Cardiac septum (tissue), 1 donor: ENCODE results near the gene EFHC1. TPM values are rescaled to one million over a fixed set of nuclear protein-coding genes. Genes with fewer than 3 reads are reported as not detected.
A peak's percentile ranks its signal among the peaks of the same experiment; 100 is the strongest.

ENCODE experiments used
- DNase-seq: peaks from one replicate; pipeline ENCODE4 v3.0.0-alpha.2; 2020; ENCODE audit warnings: low spot score
- intact Hi-C: fragments of 100-400 bp; cut with DNase I; formaldehyde crosslinking; loops from one replicate; pipeline ENCODE4 v1.14.0; 2022
- total RNA-seq: library from RNA; stranded (reverse); fragmentation: NEBNext Ultra II Directional; extraction: Animal tissue kit (Norgen Biotek cat#: 25700); gene quantifications from one replicate; pipeline ENCODE4 v1.2.1, GENCODE V29; 2021
- donor health status: DM: no; HTN: no; CAD: no.

The EFHC1 gene
- total RNA-seq, 1 donor from 2014 or later = 6.2 TPM

DNA sequence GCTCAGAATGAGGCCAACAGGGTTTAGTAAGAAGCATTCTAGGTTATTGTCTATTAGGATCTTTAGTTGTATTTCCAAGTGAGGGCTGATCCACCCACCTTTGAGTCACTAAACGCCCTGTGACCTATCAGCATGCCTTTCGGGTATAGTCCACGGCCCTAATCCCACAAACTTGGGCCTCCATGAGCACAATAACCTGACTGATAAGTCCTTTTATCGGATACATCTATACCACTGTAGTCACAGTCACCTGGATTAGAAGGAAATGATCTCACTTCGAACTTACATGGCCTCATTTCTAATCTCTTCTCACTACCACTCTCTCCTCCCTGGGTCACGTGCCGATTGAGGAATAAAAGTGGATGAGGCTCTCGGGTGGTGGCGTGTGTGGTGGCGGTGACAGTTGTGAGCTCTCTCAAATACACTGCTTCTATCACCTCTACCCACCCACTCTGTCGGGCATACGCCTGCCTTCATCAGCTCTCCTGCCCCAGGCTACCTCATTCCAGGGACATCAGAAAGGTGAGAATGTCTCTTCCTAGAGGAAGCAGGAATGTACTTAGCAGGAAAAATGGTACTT is 91.5 kb downstream of the EFHC1 start:
- DNase-seq = no peak
- intact Hi-C loops = loop anchor here (2.0 kb wide), 1 partner anchor 65 kb away; the partner anchor contains the start of gene TRAM2

DNA sequence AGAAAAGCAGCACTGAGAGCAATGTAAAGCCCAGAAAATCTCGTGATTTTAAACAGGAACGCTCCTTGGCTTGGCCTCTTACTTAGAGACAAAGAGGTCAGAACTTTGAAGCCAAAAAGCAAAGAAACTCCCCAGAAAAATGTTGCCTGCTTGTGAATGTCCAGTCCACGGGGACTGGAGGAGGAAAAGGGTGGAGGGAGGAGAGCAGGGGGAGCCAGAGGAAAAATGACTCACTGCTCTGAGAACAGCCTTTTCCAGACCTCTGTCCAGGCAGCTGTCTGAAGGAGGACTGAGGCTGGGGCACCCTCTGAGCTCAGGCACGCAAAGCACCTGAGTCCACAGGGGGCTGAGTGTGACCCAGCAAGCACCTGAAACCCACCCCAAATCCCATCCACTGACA is 92.1 kb downstream of the EFHC1 start:
- intact Hi-C loops = loop anchor here (2.0 kb wide), 1 partner anchor 65 kb away; the partner anchor contains the start of gene TRAM2
- DNase-seq = no peak

DNA sequence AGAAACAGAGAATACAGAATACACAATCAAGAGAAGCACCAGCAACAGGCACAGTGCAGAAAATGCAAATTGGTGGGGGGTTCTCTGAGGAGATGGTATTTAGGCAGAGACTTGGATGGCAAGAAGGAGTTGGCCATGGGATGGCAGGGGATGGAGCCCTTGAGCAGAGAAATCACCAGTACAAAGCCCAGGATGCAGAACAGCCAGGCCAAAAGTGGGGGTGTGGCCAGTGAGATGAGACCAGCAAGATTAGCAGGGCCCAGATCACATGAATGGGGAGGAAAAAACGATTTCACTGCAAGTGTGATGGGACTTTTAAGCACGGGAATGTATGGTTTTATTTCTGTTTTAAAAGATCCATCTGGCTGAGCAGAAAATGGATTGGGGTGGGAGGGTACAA is 93.3 kb downstream of the EFHC1 start:
- intact Hi-C loops = loop anchor here (2.0 kb wide), 1 partner anchor 63 kb away; the partner anchor contains the start of gene TRAM2
- no peak for DNase-seq

- intact Hi-C loops = loop anchor here (2.0 kb wide), 1 partner anchor 63 kb away; the partner anchor contains the start of gene TRAM2
- DNase-seq = no peak
Observed at GRCh38 chr6:52513896-52514295, 93.8 kb downstream of the EFHC1 start.

DNA sequence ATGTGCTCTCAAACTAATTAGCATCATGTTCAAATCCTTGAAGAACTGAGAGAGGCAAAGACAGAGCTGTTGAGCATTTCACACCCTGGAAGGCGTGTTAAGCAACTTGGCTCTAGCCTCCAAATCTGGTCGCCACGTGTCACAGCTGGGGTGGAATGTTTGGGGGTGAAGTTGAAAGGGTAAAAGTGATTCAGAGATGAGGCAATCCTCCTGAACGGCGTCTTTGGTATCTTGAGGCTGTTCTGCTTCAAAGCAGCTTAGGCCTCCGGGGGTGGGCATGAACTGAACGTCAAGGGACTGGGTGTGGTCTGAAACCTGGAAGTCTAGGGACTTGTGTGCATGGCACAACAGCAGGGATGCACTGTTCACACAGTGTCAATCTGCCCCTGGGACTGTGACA is 94.4 kb downstream of the EFHC1 start:
- intact Hi-C loops = no loop called here
- DNase-seq = no peak

DNA sequence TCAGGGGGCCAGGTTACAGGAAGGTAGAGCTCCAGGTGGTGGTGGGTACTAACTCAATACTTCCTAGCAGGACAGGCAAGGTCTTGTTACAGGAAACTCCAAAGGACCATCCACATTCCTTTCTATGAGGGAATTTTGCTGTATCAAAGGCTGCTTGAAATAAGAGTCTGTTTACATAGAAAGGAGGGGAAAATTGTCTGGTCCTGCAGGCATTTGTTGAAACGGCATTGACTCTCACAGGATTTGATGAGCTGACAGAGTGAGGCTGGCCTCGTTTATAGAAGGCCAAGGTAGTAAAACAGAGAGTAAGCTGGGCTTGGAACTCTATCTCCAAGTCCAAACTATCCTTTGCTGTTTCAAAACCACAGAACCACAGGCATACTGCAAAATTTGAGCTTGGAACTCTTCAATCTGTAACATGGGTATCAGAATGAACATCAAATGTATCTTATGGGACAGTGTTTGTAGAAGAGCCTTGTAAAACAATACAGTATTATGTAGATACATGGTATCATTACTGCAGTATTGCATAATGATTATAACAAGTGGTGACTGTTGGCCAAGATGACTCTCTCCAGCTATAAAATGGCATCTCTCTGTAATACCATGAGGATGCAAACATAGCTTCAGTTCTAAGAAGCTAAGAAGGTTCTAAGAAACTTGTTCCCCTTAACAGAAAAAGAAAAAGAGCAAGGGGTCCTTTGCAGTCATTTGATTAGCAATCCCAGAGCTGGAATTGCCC is 95.2 kb downstream of the EFHC1 start:
- no peak for DNase-seq
- intact Hi-C loops = loop anchor here (5.0 kb wide), 1 partner anchor 37 kb away; no protein-coding TSS in a partner anchor

DNA sequence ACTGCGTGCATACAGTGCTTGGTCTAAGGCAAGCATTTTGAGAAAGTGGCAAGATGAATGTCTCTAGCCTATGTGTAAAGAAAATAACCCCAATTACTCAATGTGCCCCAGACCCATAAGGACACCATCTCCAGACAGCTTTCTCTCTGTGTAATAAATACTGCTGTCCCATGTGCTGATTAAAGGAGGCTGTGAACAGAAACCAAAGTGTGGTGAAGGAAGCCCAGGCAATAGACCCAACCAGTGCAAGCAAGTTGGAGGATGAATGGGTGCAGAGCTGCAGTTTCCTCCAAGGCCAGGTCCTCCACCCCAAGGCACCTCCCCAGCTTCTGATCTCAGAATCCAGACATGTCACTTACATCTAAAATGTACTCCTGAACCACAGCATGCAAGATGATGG is 96.1 kb downstream of the EFHC1 start:
- intact Hi-C loops = loop anchor here (5.0 kb wide), 1 partner anchor 36 kb away; no protein-coding TSS in a partner anchor
- DNase-seq = no peak

DNA sequence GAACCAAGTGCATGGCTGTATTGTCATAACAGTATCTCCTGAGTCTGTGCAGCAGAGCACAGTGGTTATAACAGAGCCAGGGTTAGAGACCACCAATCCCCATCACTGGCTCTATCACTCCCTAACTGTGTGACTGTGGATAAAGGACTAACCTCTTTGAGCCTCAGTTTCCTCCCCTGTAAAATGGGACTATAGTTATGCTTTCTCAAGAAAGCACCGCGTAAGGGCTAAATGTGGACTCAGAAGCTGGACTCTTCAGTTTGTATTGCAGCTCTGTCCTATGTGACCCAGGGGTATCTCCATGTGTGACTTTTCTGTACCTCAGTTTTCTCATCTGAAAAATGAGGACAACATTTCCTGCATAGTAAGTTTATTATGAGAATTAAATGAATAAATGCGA is 96.8 kb downstream of the EFHC1 start:
- intact Hi-C loops = loop anchor here (5.0 kb wide), 1 partner anchor 35 kb away; no protein-coding TSS in a partner anchor
- no peak for DNase-seq

DNA sequence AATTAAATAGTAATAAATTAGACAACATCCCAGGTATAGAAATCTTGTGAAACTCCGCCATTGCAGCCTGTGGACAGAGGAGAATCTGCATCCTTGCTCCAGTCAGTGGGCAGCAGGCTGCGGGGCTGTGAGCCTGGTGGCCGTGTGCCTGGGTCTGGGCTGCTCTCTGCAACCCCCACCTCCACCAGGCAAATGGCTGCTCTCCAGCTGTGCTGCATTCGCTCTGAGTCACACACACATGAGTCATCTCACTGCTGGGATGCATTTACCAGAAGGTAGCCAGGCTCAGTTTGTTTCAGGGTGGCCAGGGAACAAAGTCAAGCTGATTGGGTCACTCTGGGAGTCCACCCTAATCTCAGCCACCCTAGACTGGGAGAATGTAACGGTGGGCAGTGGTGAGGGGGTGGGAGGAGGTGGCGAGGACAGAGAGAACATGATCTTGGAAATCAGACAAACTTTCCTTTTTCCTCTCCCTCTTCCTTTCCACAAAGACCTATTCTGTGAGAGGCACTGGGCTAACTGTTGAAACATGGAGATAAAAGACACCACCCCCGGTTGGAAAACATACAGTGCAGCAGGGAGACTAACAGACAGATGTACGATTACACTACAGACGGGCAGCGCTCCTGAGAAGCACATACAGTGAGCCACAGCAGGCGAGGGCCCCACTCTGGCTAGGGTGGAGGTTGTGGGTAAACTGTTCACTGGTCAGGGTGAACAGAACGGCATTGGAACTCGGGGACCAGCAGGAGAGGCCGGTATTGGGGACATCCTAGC is 97.5 kb downstream of the EFHC1 start:
- intact Hi-C loops = loop anchor here (2.0 to 5.0 kb wide), 2 partner anchors 13 to 35 kb away; no protein-coding TSS in a partner anchor
- DNase-seq = peak; percentile 94

GRCh38 chr6:52518279-52518945 is 98.3 kb downstream of the EFHC1 start:
- no peak for DNase-seq
- intact Hi-C loops = loop anchor here (2.0 to 5.0 kb wide), 2 partner anchors 14 to 34 kb away; no protein-coding TSS in a partner anchor

DNA sequence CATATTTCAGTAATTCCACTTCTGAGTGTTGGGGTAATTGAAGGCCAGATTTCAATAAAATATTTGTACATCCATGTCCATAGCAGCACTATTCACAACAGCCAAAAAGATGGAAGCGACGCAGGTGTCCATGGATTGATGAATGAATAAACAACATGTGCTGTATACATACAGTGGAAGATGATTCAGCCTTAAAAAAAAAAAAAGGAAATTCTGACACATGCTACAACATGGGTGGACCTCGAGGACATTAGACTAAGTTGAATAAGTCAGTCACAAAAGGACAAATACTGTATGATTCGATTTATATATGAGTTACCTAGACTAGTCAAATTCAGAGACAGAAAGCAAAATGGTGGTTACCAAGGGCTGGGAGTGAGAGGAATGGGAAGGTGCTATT is 99.5 kb downstream of the EFHC1 start:
- DNase-seq = no peak
- intact Hi-C loops = loop anchor here (2.0 to 5.0 kb wide), 3 partner anchors 15 to 143 kb away; no protein-coding TSS in a partner anchor

- intact Hi-C loops = loop anchor here (5.0 kb wide), 1 partner anchor 140 kb away; no protein-coding TSS in a partner anchor
- DNase-seq = peak; percentile 72
Observed at GRCh38 chr6:52522151-52522626, 102.0 kb downstream of the EFHC1 start.

DNA sequence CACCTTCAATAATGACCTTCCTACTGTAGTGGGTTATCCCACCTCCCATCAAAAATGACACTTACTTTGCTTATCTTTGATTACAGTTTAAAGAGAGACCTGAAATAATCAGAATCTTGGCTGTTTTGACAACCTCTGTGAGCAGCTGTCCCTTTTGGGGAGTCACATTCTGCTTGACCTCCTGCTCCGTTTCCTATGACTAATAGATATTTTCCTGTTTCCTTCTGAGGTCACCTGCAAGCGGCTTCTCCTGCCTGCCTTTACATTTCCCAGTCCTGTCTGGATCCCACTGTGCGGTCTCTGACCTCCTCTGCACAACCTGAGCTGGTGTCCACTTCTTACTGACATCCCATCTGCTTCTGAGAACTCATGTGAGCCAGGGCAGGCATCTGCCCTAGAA is 102.5 kb downstream of the EFHC1 start:
- DNase-seq = no peak
- intact Hi-C loops = loop anchor here (5.0 kb wide), 1 partner anchor 140 kb away; no protein-coding TSS in a partner anchor

DNA sequence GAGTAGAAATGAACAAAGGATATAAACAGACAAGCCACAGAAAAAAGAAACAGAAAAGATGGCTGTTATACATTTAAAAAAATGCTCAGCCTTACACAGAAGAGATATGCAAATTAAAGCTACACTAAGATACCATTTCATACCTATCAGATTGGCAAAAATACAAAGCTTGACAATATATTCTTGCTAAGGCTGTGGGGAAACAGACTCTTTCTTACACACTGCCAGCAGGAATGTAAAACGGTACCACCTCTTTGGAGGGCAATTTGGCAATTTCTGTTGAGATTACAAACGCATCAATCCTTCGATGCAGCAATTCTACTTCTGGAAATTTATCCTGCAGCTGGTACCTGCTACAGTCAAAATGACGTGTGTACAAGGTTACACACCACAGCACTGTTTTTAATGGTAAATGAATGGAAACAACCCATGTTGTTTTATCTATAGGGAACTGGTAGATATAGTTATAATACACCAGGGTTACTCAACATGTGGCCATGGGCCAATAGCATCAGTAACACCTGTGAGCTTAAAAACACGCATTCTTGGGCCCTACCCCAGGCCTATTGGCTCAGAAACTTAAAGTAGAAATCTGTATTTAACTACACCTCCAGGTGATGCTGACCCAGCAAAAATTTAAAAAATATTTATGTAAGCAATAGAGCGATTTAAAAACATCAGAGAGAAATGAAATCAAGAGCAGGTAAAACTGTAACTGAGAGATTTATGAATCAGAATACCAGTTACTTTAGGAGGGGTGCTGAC is 103.4 kb downstream of the EFHC1 start:
- intact Hi-C loops = loop anchor here (5.0 kb wide), 1 partner anchor 139 kb away; no protein-coding TSS in a partner anchor
- DNase-seq = no peak

DNA sequence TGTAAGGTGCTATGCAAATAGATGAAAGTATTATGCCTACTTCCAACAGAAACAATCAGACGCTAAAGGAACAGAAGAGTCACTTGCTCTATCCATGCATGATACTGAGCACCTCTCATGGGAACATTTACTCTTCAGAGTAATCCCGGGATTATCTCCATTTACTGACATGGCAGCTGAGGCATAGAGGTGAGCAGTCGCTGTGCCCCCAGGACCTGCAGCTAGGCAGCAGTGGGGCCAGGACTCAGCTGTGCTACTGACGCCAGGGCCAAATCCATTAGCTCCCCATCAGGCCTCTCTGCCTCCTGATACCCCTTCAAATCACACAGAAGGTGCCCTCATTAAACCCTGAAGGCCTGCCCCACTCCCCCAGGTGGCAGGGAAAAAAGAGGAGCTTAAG is 104.8 kb downstream of the EFHC1 start:
- no peak for DNase-seq
- intact Hi-C loops = loop anchor here (5.0 kb wide), 1 partner anchor 137 kb away; no protein-coding TSS in a partner anchor

DNA sequence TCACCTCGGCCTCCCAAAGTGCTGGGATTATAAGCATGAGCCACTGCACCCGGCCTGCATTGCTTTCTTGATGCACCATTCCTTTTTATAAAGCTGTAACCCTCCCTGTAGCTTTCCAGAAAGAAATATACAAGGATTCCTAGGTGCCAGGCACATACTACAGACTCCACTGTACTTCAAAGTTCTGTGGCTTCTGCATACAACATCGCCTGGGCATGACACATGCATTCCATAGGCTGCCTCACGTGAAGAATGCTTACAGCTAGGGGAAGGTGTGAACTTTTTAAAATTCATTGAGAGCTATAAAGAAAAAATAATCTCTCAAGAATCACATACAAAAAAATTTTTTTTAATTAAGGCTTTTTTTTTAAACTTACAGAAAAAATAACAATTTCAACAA is 106.5 kb downstream of the EFHC1 start:
- intact Hi-C loops = no loop called here
- no peak for DNase-seq

GRCh38 chr6:52527436-52527835 is 107.3 kb downstream of the EFHC1 start:
- intact Hi-C loops = no loop called here
- DNase-seq = no peak

DNA sequence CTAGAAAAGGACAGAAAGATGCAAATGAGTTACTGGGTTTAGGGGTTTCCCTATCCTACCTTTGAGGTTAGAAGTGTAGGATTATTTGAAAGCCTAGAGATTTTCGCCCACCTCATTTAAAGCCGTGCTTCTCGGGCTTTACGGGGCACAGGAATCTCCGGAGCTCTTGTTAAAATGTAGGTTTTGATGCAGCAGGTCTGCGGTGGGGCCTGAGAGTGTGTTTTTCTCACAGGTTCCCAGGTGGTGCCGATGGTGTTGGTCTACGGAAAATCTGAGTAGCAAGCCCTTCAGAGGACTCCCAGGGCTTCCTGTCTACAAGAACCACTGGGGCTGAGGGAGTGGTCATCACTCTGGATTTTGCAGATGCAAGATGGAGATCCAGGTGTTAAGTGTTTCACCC is 109.2 kb downstream of the EFHC1 start:
- intact Hi-C loops = no loop called here
- no peak for DNase-seq
